OCI-LY7 (cell line): ENCODE data around the gene CLN3. TPM values are rescaled to one million over a fixed set of nuclear protein-coding genes. Genes with fewer than 3 reads are reported as not detected.

Experiments
- BruUV-seq: library from RNA; stranded (reverse); fragments of 400-500 nt; replicated peaks from 2 replicates; lab custom pipeline; 2021; lab: Mats Ljungman, UMichigan
- CTCF ChIA-PET: fragments of 300-600 bp; sonication (Branson Sonifier 250); formaldehyde crosslinking; loops from one replicate; lab custom pipeline; 2022; ENCODE audit warnings: antibody characterized with exemption; ENCODE audit not compliant: unreplicated experiment; lab: Charles Lee
- POLR2A ChIA-PET: fragments of 300-600 bp; sonication (Branson Sonifier 250); formaldehyde crosslinking; loops from one replicate; lab custom pipeline; 2022; ENCODE audit warnings: antibody characterized with exemption; lab: Charles Lee
- DNase-seq: peaks from one replicate; pipeline ENCODE4 v3.0.0-alpha.2; 2015; ENCODE audit warnings: low spot score
- H2AFZ ChIP-seq: fragments of 200-600 bp; sonication (generic), shearing (Covaris generic); 2 replicates; pipeline ENCODE4 v1.6.1; 2014; ENCODE audit warnings: mild to moderate bottlenecking, antibody characterized with exemption, low read length, moderate library complexity
- H3K27ac ChIP-seq: fragments of 200-600 bp; sonication (generic); 2 replicates; pipeline ENCODE4 v1.5.1; 2014; ENCODE audit warnings: mixed run types, low read depth, mild to moderate bottlenecking, moderate library complexity, low read length, inconsistent platforms; ENCODE audit not compliant: poor library complexity, severe bottlenecking
- H3K36me3 ChIP-seq: fragments of 200-600 bp; sonication (generic); 2 replicates; pipeline ENCODE4 v1.6.1; 2014; ENCODE audit warnings: mild to moderate bottlenecking, antibody characterized with exemption, low read length, moderate library complexity, mixed read lengths; ENCODE audit not compliant: insufficient read depth
- H3K4me1 ChIP-seq: fragments of 200-600 bp; sonication (generic); 2 replicates; pipeline ENCODE4 v1.5.1; 2014; ENCODE audit warnings: mild to moderate bottlenecking, low read length; ENCODE audit not compliant: insufficient read depth, poor library complexity, severe bottlenecking
- H3K4me2 ChIP-seq: fragments of 200-600 bp; sonication (generic); 2 replicates; pipeline ENCODE4 v1.6.1; 2014; ENCODE audit warnings: mild to moderate bottlenecking, low read length
- H3K4me3 ChIP-seq: fragments of 200-600 bp; sonication (generic); 2 replicates; pipeline ENCODE4 v1.5.1; 2014; ENCODE audit warnings: mild to moderate bottlenecking, low read depth, low read length; ENCODE audit not compliant: poor library complexity, severe bottlenecking
- H3K79me2 ChIP-seq: fragments of 200-600 bp; sonication (generic); 2 replicates; pipeline ENCODE4 v1.6.1; 2016; ENCODE audit warnings: low read depth, mild to moderate bottlenecking, low read length, moderate library complexity, mixed read lengths; ENCODE audit not compliant: insufficient read depth
- H3K9me2 ChIP-seq: fragments of 200-600 bp; sonication (generic); 2 replicates; pipeline ENCODE4 v1.6.1; 2016; ENCODE audit warnings: mild to moderate bottlenecking, low read length, mixed read lengths; ENCODE audit not compliant: insufficient read depth
- H3K9me3 ChIP-seq: fragments of 200-600 bp; sonication (generic); 2 replicates; pipeline ENCODE4 v1.6.1; 2014; ENCODE audit warnings: mild to moderate bottlenecking, mixed run types, low read length, mixed read lengths
- H4K20me1 ChIP-seq: fragments of 200-600 bp; sonication (generic); 2 replicates; pipeline ENCODE4 v1.6.1; 2014; ENCODE audit warnings: mild to moderate bottlenecking, antibody characterized with exemption, low read length, moderate library complexity, mixed read lengths; ENCODE audit not compliant: insufficient read depth
- CTCF ChIP-seq: fragments of 200-600 bp; sonication (generic); conservative IDR thresholded peaks from 2 replicates; pipeline ENCODE4 v1.5.1; 2014; ENCODE audit warnings: mild to moderate bottlenecking, antibody characterized with exemption, low read length, moderate library complexity, mixed read lengths
- EZH2phosphoT487 ChIP-seq: fragments of 200-600 bp; sonication (generic); IDR thresholded peaks from 2 replicates; pipeline ENCODE4 v1.6.1; 2018; ENCODE audit warnings: low read depth, borderline replicate concordance, mild to moderate bottlenecking, mixed run types, antibody characterized with exemption, low read length, moderate library complexity, mixed read lengths
- intact Hi-C: fragments of 100-400 bp; cut with micrococcal nuclease; formaldehyde crosslinking; loops from one replicate; pipeline ENCODE4 v1.10.0; 2022; ENCODE audit not compliant: unreplicated experiment
- total RNA-seq, 2 experiments: library from RNA; depleted of rRNA in 1 of 2; stranded (reverse); fragments of >200 nt in 1 of 2; shearing (Covaris generic) in 1 of 2; gene quantifications; 2 replicates each; pipeline ENCODE4 v1.2.3, GENCODE V29; 2014 to 2022

The CLN3 gene
- total RNA-seq, 2 experiments from 2014 or later, result 29.7 to 42.3 TPM

DNA sequence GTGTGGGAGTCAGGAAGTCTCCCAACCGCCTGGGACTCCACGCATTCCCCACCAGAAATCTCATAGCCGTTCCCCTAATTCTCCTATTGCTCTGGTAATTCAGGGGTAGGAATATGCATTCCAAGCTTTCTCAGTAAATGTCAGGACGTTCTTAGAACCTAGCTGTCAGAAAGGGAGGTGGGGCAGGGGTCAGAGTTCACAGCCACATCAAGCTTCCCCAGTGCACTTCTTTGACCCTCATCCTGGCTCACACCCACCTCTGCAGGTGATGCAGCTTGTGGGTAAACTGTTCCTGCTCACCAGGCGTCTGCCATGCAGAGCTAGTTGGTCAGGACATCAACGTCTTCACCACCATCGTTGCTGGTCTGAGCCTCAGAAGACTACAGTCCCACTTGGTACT, 28.8 kb upstream of the CLN3 start:
- no peak overlapping the region for H2AFZ ChIP-seq
- CTCF ChIA-PET, result no interaction called here
- H3K9me3 ChIP-seq, result no peaks in the 10 kb centered on the region
- intact Hi-C loops, result no loop called here
- H3K4me1 ChIP-seq, result peaks cover 14% of the 10 kb centered on the region
- H3K27ac ChIP-seq, result no peak overlapping the region
- H3K36me3 ChIP-seq, result no peaks in the 10 kb centered on the region
- BruUV-seq, result no TSS peak
- TF ChIP-seq CTCF (no peak), EZH2phosphoT487 (no peak)
- no peak for DNase-seq
- H3K79me2 ChIP-seq, result no peaks in the 10 kb centered on the region
- POLR2A ChIA-PET, result no interaction called here
- no peak overlapping the region for H3K4me3 ChIP-seq
- H4K20me1 ChIP-seq, result no peaks in the 10 kb centered on the region
- no peaks in the 10 kb centered on the region for H3K9me2 ChIP-seq
- no peak overlapping the region for H3K4me2 ChIP-seq

DNA sequence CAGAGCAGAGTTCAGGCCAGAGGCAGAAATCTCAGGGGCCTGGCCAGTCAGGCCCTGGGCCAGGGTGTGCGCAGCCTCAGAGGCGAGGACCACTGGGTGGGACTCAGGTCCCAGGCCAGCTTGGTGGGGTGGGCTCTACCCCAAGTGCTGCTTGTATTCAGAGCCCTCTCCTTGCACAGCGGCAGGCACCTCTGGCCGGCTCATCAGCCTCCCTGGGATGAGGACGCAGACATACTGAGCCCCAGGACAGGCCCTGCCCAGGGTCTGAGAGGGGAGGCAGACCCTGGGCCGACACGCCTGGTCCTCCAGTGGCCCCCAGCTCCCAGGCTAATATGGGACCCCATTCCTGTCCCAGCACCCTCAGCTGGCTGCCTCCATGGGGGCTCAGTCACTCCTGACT, 22.4 kb upstream of the CLN3 start:
- POLR2A ChIA-PET, result no interaction called here
- H3K9me3 ChIP-seq, result no peaks in the 10 kb centered on the region
- no peak overlapping the region for H3K27ac ChIP-seq
- no peaks in the 10 kb centered on the region for H3K79me2 ChIP-seq
- H2AFZ ChIP-seq, result no peak overlapping the region
- intact Hi-C loops, result no loop called here
- TF ChIP-seq CTCF (no peak), EZH2phosphoT487 (no peak)
- H3K4me1 ChIP-seq, result no peaks in the 10 kb centered on the region
- H3K36me3 ChIP-seq, result no peaks in the 10 kb centered on the region
- no peaks in the 10 kb centered on the region for H3K9me2 ChIP-seq
- no peak overlapping the region for H3K4me3 ChIP-seq
- DNase-seq, result no peak
- CTCF ChIA-PET, result no interaction called here
- H3K4me2 ChIP-seq, result no peak overlapping the region
- H4K20me1 ChIP-seq, result no peaks in the 10 kb centered on the region
- no TSS peak for BruUV-seq

DNA sequence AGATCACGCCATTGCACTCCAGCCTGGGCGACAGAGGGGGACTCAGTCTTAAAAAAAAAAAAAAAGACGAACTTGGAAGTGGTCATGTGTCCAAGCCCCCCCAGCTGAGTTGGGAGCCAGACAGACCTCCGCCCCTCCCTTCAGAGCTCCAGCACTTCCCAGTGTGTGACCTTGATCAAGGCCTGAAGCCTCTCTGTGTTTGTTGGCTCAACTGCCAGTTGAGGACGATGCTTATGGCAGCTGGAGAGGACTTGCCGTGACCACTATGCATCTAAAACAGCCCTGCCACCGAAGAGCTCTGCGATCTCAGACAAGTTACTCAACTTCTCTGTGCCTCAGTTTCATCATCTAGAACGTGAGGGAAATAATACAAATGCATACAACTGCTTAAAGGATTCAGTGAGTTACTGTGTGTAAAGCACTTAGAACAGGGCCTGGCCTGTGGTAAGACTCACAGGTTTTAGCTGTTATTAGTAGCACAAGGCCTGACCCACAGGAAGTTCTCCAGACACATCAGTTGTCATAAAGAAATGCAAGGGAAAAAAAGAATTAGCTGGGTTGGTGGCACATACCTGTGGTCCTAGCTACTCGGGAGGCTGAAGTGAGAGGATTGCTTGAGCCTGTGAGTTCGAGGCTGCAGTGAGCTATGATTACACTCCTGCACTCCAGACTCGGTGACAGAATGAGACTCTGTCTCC, 21.8 kb upstream of the CLN3 start:
- Histone ChIP-seq H3K4me2 (no peak overlapping the region), H2AFZ (no peak overlapping the region), H3K9me2 (no peaks in the 10 kb centered on the region), H3K4me1 (peaks cover under 1% of the 10 kb centered on the region), H3K79me2 (no peaks in the 10 kb centered on the region), H3K36me3 (no peaks in the 10 kb centered on the region), H3K4me3 (no peak overlapping the region), H4K20me1 (no peaks in the 10 kb centered on the region), H3K27ac (no peak overlapping the region), H3K9me3 (no peaks in the 10 kb centered on the region)
- DNase-seq, result no peak
- BruUV-seq, result no TSS peak
- TF ChIP-seq CTCF (no peak), EZH2phosphoT487 (no peak)
- ChIA-PET POLR2A (no interaction called here), CTCF (no interaction called here)
- intact Hi-C loops, result no loop called here
